ENCODE data around the gene RBM10.

GRCh38 chrX:47156611-47157520 is 11.8 kb downstream of the RBM10 start:
- TF ChIP-seq ZNF274 (IDR thresholded peaks at IDR 0.05; ENCODE audit: low read depth, low read length): no peak
- TF ChIP-seq SUZ12 (IDR thresholded peaks at IDR 0.05; ENCODE audit: extremely low read depth, insufficient read depth, insufficient read length): no peak
- TF ChIP-seq YY1 (IDR thresholded peaks at IDR 0.05; ENCODE audit: insufficient read depth, insufficient read length): no peak
